Activated T-cell treated with anti-CD3 and anti-CD28 coated beads, Interleukin-2, amount 50 U/mL, for 4 hours (primary cell): Measurements from ENCODE around the gene IFIT5. TPM values are rescaled to one million over a fixed set of nuclear protein-coding genes. Genes with fewer than 3 reads are reported as not detected.
"Not testable (repeated sequence)": the region's sequence is repeated elsewhere in the genome, so short reads cannot be mapped to it uniquely, and the experiment has no call there.

ENCODE experiments used
- ATAC-seq, 2 donors: fragments of 200-7000 bp; cut with Tn5 transposase; one replicate each; pipeline ENCODE4 v1.10.0; 2021
- DNase-seq: peaks from one replicate; pipeline ENCODE4 v3.0.0-alpha.2; 2020
- H3K27me3 Mint-ChIP-seq: one replicate; pipeline ENCODE4 v1.8.0; 2021; ENCODE audit warnings: low read depth, mixed read lengths
- H3K36me3 Mint-ChIP-seq: one replicate; pipeline ENCODE4 v1.8.0; 2022; ENCODE audit warnings: mixed read lengths; ENCODE audit not compliant: insufficient read depth
- H3K4me1 Mint-ChIP-seq: one replicate; pipeline ENCODE4 v1.8.0; 2021; ENCODE audit warnings: low read depth, mixed read lengths
- H3K4me3 Mint-ChIP-seq: one replicate; pipeline ENCODE4 v1.8.0; 2021; ENCODE audit warnings: mild to moderate bottlenecking, moderate library complexity, mixed read lengths
- H3K9me3 Mint-ChIP-seq: one replicate; pipeline ENCODE4 v1.8.0; 2021; ENCODE audit warnings: mixed read lengths
- total RNA-seq, 3 donors: library from RNA; stranded (reverse); gene quantifications; one replicate each; pipeline ENCODE4 v1.2.1, GENCODE V29; 2021

IFIT5 gene
- total RNA-seq, 3 donors from 2014 or later = 7.8 to 11.9 (median 10.7) TPM

DNA sequence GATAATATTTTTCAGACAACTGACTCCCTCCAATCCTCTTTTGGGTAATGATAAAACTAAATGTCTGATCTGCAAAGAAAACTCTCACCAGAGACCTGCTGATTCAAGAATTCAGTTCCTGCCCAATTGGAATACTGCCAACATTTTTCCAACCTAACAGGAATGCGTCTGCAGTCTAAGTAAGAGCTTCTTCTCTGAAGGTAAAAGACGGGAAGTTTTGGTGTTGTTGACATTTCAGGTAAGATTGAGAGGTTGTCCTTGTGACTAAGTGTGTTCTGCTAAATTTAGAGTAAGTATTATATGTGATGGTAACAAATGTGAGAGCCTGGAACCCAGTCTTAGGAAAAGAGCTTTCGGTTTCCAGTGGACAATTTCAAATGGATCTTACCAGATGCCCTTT, 17.6 kb downstream of the IFIT5 start:
- no peaks in the 10 kb centered on the region for H3K36me3 Mint-ChIP-seq

DNA sequence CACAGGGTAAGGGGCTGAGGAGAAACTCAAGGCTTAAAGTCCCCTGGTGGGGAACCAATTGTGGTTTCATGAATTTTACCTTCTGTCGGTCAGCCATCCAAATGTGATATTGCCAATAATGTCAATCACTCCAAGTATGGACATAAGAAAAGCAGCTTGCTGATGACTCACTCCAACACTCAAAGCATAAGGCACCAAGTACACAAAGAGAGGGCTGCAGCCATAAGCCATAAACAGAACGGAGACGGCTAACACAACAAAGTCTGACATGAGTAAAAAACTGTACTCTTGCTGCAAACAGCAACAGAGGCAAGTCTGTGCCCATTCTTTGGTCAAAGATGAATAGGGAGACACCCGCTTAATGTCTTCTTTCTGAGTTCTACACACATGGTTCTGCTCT, 24.2 kb downstream of the IFIT5 start:
- no peaks in the 10 kb centered on the region for H3K4me1 Mint-ChIP-seq
- no peak overlapping the region for H3K4me3 Mint-ChIP-seq
- H3K27me3 Mint-ChIP-seq = peaks cover 32% of the 10 kb centered on the region
- H3K36me3 Mint-ChIP-seq = no peaks in the 10 kb centered on the region
- DNase-seq = no peak
- no peak for ATAC-seq
- no peaks in the 10 kb centered on the region for H3K9me3 Mint-ChIP-seq

More for the DNA sequence above, 17.6 kb downstream of the IFIT5 start:
- H3K9me3 Mint-ChIP-seq = no peaks in the 10 kb centered on the region
- no peaks in the 10 kb centered on the region for H3K4me1 Mint-ChIP-seq
- ATAC-seq = no peak
- no peak overlapping the region for H3K4me3 Mint-ChIP-seq
- no peak for DNase-seq
- H3K27me3 Mint-ChIP-seq = peaks cover 15% of the 10 kb centered on the region

DNA sequence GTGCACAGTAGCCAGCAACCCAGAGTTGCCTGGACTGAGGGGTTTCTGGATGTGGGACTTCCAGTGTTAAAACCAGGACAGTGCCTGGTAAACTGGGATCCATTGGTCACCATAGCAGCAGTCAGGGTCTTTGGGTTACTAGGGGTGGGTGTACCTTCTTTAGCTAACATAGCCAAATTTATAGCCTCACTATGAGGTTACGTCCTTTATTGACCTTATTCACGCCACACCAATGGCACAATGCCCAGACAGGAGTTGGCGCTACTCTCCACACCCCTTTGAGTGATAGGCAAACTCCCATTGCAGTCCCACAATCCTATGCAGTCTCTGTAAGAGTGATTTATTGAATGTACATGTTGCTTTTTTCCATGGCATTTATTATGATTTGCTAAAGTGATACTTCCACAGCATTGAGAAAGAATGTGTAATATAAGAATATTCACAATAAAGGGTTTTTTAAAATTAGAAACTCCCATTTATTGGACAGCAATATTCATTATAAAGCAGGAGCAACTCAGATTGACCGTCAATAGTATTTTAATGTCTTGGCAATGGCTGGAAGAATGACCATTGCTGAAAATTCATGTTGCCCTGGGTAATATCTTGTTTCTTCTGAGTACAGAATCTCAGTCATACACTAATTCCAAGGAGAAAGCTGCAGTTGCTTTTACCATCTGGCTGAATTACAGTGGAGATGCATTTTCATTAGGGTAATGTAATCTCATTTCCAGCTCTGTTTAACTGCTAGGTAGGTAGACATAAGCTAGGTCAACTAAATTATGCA, 26.1 kb downstream of the IFIT5 start:
- H3K4me1 Mint-ChIP-seq = no peaks in the 10 kb centered on the region
- H3K36me3 Mint-ChIP-seq = no peaks in the 10 kb centered on the region
- H3K9me3 Mint-ChIP-seq = no peaks in the 10 kb centered on the region
- no peak overlapping the region for H3K4me3 Mint-ChIP-seq
- no peak for ATAC-seq
- H3K27me3 Mint-ChIP-seq = peaks cover 35% of the 10 kb centered on the region
- no peak for DNase-seq

DNA sequence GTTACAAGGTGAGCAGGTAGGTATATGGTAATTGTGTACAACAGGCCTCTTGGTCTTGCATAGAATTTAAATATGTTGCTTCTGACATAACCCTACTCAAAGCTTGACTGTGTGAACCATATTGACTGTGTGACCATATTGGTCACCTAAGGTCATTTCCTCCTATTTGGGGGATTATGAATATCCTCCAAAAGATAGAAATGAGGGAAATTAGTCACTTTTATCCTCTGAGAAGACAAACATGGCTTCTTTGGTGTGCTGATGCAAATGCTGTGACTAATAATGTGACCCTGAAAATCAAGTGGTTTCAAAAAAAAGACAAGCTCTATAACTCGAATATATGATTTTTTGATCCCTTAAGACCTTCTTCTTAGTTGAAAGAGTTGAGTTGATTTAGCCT, 27.9 kb downstream of the IFIT5 start:
- ATAC-seq = no peak
- Mint-ChIP-seq H3K4me1 (no peaks in the 10 kb centered on the region), H3K27me3 (peaks cover 24% of the 10 kb centered on the region), H3K9me3 (peaks cover 7% of the 10 kb centered on the region), H3K4me3 (no peak overlapping the region), H3K36me3 (no peaks in the 10 kb centered on the region)
- DNase-seq = no peak

DNA sequence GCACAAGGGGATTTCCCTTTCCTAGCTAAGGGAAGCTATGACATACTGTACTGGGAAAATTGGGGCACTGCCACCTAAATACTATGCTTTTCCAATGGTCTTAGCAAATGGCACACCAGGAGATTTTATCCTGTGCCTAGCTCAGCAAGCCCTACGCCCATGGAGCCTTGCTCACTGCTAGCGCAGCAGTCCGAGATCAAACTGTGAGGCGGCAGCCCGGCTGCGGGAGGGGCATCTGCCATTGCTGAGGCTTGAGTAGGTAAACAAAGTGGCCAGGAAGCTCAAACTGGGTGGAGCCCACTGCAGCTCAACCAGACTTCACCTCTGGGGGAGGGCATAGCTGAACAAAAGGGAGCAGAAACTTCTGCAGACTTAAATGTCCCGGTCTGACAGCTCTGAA, 30.5 kb downstream of the IFIT5 start:
- peaks cover 16% of the 10 kb centered on the region for H3K27me3 Mint-ChIP-seq
- H3K9me3 Mint-ChIP-seq, ATAC-seq: not testable (repeated sequence)

DNA sequence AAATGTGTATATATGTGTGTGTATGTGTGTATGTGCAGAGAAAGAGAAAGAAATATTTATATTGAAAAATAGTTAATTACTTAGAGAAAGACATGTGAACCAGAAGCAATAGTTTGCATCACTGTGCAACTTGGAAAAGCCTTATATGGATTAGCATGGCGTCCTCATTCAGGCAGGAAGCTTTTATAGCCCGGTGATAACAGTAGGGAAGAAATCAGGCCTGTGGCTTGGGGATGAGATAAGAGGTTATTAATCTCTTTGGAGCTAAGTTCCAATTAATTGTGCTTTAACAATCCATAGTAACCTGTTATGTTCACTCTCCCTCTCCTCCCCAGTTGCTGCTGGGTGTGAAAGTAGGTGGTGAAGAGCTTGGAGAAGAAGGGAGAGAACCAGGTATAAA, 36.5 kb downstream of the IFIT5 start:
- ATAC-seq (no peak), DNase-seq (no peak)
- no peak overlapping the region for H3K4me3 Mint-ChIP-seq
- H3K4me1 Mint-ChIP-seq = no peaks in the 10 kb centered on the region
- no peaks in the 10 kb centered on the region for H3K36me3 Mint-ChIP-seq
- peaks cover 3% of the 10 kb centered on the region for H3K9me3 Mint-ChIP-seq
- H3K27me3 Mint-ChIP-seq = peaks cover 5% of the 10 kb centered on the region

More for the DNA sequence above, 30.5 kb downstream of the IFIT5 start:
- not testable (repeated sequence) for DNase-seq, H3K4me3 Mint-ChIP-seq, H3K4me1 Mint-ChIP-seq, H3K36me3 Mint-ChIP-seq

DNA sequence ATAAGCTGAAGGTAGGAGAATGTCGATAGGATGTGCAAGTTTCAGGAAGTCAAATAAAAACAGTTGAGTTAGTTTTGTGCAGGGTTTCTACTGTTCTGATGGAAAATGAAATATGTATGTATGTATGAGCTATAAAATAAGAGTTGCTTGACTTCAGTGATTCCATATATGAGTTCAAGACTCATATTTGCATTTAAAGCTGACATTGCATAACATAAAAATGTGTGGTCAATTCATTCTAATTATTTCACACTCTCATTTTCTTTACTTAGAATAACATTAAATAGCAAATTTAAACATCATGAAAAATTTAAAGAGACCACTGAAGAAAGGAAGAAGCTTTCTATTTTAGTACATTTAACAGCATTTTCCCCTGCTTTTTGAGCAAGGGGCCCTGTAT, 37.8 kb downstream of the IFIT5 start:
- no peak for DNase-seq
- H3K9me3 Mint-ChIP-seq = no peaks in the 10 kb centered on the region
- H3K27me3 Mint-ChIP-seq = peaks cover 9% of the 10 kb centered on the region
- H3K36me3 Mint-ChIP-seq = no peaks in the 10 kb centered on the region
- no peaks in the 10 kb centered on the region for H3K4me1 Mint-ChIP-seq
- no peak for ATAC-seq
- no peak overlapping the region for H3K4me3 Mint-ChIP-seq

DNA sequence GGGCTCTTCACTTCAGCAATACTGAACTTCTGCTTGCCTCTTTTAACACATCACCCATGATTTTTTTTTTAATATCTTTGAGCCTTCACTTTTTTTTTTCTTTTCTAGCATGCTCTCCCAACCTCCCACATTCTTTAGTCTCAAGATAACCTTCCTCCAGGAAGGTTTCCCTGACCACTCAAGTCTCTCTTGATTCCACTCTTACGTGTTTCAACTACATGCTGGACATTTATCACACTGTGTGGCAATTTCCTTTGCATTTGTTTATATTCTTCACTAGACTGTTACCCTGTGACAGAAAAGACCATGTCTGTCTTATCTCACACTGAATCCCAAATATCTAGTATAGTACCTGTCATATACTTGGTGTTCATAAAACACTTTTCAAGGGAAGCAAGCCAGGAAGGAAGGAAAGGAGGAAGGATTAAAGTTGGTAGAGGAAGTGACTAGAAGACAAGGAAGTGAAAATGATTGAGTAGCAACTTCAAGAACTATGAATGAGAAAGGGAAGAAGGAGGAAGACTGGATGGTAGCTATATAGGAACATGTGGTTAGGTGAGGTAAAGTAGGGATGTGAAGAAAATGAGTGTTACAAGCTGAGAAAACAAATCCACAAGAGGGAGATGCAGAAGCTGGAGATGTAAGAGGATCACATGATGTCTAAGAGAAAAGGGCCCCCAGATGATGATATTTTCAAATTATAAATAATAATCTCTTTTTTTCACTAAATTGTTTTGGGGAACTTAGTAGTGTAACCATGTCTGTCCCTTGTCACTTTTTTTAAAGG, 40.4 kb downstream of the IFIT5 start:
- no peak for DNase-seq
- Mint-ChIP-seq H3K4me1 (no peaks in the 10 kb centered on the region), H3K4me3 (no peak overlapping the region), H3K9me3 (no peaks in the 10 kb centered on the region), H3K27me3 (peaks cover 14% of the 10 kb centered on the region), H3K36me3 (no peaks in the 10 kb centered on the region)
- ATAC-seq = no peak

DNA sequence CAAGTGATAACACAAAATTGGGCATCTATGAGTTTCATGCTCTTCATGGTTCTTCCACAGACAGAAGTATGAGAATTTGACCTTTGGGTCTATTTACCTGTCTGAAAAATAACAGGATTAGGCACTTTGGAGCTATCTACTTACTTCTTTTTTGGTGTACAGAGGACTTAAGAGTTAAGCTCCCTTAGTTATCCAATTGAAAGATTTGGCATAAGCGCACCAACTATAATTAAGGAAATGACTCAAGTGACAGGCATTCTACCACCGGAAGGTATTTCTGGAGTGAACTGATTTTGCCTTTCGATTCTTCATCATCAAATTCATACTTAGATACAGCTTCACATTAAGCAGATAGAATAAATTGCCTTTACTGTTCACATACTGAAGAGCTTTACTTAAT, 43.9 kb downstream of the IFIT5 start:
- Mint-ChIP-seq H3K27me3 (peaks cover 17% of the 10 kb centered on the region), H3K4me1 (no peaks in the 10 kb centered on the region)

DNA sequence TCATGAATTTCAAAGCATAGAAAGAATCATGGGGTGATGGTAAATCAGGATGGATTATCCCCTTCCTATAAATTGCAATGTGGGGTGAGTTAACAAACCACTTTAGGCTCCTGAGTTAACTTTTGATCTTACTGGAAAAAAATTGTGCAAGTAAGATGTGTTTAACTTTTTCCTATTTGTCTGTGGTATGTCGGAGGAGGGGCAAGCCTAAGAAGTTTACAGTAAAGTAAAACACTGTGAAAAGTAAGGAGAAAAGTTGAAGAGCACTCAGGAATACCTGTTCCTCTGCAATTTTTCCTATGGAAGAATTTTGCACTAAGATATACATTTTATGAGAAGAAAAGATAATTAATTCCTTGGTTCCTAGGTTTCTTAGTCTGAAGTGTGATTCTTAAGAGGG, 44.4 kb downstream of the IFIT5 start:
- H3K36me3 Mint-ChIP-seq = no peaks in the 10 kb centered on the region
- H3K27me3 Mint-ChIP-seq = peaks cover 17% of the 10 kb centered on the region
- no peak for DNase-seq
- no peak overlapping the region for H3K4me3 Mint-ChIP-seq
- no peaks in the 10 kb centered on the region for H3K9me3 Mint-ChIP-seq
- no peaks in the 10 kb centered on the region for H3K4me1 Mint-ChIP-seq
- ATAC-seq = no peak

More for the DNA sequence above, 43.9 kb downstream of the IFIT5 start:
- ATAC-seq (no peak), DNase-seq (no peak)
- Mint-ChIP-seq H3K36me3 (no peaks in the 10 kb centered on the region), H3K9me3 (no peaks in the 10 kb centered on the region), H3K4me3 (no peak overlapping the region)

DNA sequence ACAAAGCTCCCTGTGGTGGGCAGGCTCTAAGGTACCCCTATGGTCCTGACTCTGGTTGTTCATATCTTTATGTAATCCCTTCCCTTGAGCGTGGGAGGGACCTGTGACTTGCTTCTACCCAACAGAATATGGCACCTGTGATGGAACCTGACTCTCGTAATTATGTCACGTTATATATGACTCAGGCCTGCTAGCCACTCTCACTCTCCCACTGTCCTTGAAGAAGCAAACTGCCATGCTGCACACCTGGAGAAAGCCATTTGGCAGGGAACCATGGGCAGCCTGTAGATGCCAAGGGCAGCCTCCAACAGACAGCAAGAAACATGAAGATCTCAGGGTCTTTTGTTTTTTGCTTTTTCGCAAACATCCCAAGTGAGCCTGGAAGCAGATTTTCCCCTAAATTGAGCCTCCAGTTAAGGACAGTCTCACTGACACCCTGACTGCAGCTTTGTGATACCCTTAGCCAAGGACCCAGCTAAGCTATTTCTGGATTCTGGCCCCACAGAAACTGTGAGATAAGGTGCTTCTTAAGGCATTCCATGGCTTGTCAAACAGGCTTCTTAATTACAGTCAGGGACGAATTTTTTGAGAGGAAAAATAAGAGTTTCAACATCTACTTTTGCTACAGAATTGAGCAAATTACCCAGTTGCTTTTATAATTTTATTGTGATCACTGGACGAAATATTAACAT, 49.6 kb downstream of the IFIT5 start:
- ATAC-seq (no peak), DNase-seq (no peak)
- no peak overlapping the region for H3K4me3 Mint-ChIP-seq
- H3K27me3 Mint-ChIP-seq = peaks cover 3% of the 10 kb centered on the region
- no peaks in the 10 kb centered on the region for H3K36me3 Mint-ChIP-seq
- no peaks in the 10 kb centered on the region for H3K4me1 Mint-ChIP-seq
- H3K9me3 Mint-ChIP-seq = no peaks in the 10 kb centered on the region

DNA sequence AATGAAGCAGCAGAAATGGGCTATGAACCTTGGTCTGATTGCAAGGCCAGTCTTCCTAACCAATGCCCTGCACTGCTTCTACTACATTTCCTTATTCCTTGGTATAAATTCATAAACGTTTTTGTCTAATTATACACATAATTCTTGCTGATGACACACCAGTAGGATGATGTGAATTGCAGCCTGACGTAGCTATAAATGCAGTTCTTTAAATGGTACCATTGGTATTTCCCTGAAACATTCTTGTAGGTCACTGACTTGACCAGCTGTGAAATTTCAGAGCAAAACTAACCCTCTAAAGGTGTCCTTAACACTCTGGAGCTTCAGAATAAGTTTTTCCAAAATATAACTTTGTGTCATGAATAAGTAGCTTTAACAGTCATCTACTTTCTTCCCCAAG, 50.8 kb downstream of the IFIT5 start:
- H3K9me3 Mint-ChIP-seq = no peaks in the 10 kb centered on the region
- no peak for ATAC-seq
- H3K27me3 Mint-ChIP-seq = peaks cover 3% of the 10 kb centered on the region
- no peak overlapping the region for H3K4me3 Mint-ChIP-seq
- no peaks in the 10 kb centered on the region for H3K36me3 Mint-ChIP-seq
- H3K4me1 Mint-ChIP-seq = no peaks in the 10 kb centered on the region
- no peak for DNase-seq

DNA sequence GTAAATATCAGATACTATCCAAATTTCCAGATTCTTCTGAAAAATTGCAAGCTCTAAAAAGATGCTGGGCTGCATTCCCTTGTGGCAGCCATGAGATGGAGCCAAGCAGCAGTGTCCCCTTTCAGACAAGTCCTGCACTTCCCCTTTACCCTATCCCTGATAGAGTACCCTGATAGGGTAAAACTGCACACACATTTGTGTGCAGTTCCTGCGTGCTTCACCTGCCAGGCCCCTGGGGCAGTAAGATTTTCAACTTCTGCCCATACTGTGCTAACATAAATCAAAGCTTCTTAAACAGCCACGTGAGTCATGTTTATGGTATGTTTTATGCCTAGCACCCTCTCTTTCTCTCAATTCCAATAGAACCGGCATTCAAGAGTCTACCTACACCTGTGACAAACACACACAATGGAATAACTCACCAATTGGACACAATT, 52.2 kb downstream of the IFIT5 start:
- no peaks in the 10 kb centered on the region for H3K9me3 Mint-ChIP-seq
- no peaks in the 10 kb centered on the region for H3K36me3 Mint-ChIP-seq
- H3K4me1 Mint-ChIP-seq = peaks cover 2% of the 10 kb centered on the region
- DNase-seq (no peak), ATAC-seq (no peak)
- H3K4me3 Mint-ChIP-seq = no peak overlapping the region
- no peaks in the 10 kb centered on the region for H3K27me3 Mint-ChIP-seq

DNA sequence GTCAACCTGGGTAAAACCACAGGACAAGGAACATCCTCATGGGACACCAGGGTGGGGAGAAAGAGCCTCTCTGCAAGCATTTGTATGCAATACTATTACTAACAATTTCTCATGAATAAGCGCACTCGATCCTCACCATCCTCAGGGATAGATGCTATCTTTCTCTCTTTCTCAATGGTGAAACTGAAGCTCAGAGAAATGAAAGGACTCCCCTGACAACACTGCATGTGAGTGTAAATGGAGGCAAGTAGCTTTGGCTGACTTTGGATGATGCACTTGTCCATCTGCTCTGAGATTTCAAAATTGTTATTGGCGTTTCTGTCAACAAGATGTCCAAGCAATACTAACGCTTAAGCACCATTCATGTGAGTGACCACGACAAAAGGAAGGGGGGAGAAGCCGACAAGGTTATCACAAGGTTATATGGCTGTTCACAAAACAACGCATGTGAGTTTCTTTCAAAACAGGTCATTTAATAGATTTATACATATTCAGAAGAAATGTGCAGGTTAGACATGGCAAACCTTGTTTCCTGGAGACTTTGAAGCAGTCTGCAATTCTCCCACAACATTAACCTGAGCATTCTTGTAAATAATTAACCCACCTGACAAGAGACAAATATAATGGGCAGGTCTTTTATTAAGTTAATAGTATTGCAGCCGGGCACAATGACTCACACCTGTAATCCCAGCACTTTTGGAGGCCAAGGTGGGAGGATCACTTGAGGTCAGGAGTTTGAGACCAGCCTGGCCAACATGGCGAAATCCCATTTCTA, 54.0 kb downstream of the IFIT5 start:
- H3K4me3 Mint-ChIP-seq = no peak overlapping the region
- H3K27me3 Mint-ChIP-seq = no peaks in the 10 kb centered on the region
- ATAC-seq (no peak), DNase-seq (no peak)
- no peaks in the 10 kb centered on the region for H3K36me3 Mint-ChIP-seq
- no peaks in the 10 kb centered on the region for H3K9me3 Mint-ChIP-seq
- H3K4me1 Mint-ChIP-seq = peaks cover 2% of the 10 kb centered on the region
